NB4 (cell line): ENCODE data around the gene AGXT.

Source experiments
- DNase-seq: peaks from one replicate; pipeline ENCODE4 v3.0.0; 2010; ENCODE audit warnings: low read depth
- H3K4me3 ChIP-seq: one replicate; pipeline ENCODE4 v1.5.1; 2011; ENCODE audit warnings: mild to moderate bottlenecking, low read depth, low read length, moderate library complexity
- MYC ChIP-seq: IDR thresholded peaks from 2 replicates; pipeline ENCODE4 v1.6.1; 2011; ENCODE audit warnings: low read depth, low read length
- POLR2A ChIP-seq: IDR thresholded peaks from 2 replicates; pipeline ENCODE4 v1.6.1; 2011; ENCODE audit warnings: mild to moderate bottlenecking; ENCODE audit not compliant: insufficient read length; ENCODE audit errors: extremely low read depth
- TF ChIP-seq, protein P1 (sequence below): IDR thresholded peaks from one replicate; pipeline ENCODE4 v1.5.1; 2012; ENCODE audit warnings: low read depth, low read length
- TF ChIP-seq, protein P2 (sequence below): IDR thresholded peaks from 2 replicates; pipeline ENCODE4 v1.6.1; 2011; ENCODE audit warnings: low read depth, low read length

AGXT gene

DNA sequence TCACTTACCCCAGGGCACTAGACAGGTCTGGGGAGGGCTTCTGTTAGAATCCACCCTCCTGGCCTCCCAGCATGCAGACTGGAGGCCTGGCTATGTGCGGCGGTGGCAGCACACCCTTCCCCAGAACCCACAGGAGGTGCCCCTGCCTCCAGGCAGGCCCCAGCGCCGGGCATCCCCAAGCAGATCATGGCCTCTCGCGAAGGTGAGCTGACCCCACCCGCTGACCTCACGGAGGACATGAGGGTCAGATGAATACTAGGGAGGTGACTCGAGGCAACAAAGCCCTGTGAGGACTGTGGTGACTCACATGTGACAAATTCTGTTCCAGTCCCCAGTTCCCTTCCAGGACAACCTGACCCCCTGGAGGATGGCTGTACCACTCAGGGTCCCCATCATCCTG lies 25.4 kb downstream of the AGXT start:
- DNase-seq, result no peak
- no peak for TF ChIP-seq POLR2A
- TF ChIP-seq, protein P1, sequence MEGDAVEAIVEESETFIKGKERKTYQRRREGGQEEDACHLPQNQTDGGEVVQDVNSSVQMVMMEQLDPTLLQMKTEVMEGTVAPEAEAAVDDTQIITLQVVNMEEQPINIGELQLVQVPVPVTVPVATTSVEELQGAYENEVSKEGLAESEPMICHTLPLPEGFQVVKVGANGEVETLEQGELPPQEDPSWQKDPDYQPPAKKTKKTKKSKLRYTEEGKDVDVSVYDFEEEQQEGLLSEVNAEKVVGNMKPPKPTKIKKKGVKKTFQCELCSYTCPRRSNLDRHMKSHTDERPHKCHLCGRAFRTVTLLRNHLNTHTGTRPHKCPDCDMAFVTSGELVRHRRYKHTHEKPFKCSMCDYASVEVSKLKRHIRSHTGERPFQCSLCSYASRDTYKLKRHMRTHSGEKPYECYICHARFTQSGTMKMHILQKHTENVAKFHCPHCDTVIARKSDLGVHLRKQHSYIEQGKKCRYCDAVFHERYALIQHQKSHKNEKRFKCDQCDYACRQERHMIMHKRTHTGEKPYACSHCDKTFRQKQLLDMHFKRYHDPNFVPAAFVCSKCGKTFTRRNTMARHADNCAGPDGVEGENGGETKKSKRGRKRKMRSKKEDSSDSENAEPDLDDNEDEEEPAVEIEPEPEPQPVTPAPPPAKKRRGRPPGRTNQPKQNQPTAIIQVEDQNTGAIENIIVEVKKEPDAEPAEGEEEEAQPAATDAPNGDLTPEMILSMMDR, result no peak
- no peak for TF ChIP-seq MYC
- TF ChIP-seq, protein P2, sequence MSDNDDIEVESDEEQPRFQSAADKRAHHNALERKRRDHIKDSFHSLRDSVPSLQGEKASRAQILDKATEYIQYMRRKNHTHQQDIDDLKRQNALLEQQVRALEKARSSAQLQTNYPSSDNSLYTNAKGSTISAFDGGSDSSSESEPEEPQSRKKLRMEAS, result no peak
- H3K4me3 ChIP-seq, result no peak overlapping the region

DNA sequence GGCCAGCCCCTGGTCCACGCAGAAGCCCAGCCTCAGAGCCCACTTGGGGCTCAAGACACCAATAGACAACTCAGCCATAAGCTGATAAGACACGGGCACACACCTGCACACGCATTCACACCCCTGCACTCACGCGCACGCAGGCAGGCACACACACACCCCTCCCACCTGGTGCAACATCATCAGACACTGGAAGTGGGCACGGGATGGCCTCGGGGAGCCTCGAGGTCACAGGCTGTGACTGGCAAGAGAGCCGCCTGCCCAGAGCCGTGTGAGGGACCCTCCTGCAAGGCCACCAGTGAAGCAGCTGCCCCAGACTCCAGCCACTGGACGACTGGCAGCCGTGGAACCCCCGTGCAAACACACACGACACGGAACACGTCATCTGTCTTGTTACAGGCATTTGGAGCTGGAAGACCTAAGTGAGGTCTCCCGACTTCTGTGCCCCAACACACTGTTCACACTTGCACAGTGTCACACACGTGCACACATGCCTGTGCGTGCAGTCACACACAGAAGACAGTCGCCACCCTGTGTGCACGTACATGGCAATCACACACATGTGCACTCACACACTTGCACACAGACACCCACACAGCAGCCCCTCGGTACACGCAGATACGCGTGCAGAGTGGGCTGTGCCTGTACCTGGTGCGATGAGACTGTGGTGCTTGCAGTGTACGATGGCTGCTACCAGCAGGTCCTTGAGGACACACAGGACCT lies 26.4 kb downstream of the AGXT start:
- no peak overlapping the region for H3K4me3 ChIP-seq
- no peak for DNase-seq
- TF ChIP-seq, protein P1, result no peak
- TF ChIP-seq, protein P2, result no peak
- no peak for TF ChIP-seq POLR2A
- TF ChIP-seq MYC, result no peak

DNA sequence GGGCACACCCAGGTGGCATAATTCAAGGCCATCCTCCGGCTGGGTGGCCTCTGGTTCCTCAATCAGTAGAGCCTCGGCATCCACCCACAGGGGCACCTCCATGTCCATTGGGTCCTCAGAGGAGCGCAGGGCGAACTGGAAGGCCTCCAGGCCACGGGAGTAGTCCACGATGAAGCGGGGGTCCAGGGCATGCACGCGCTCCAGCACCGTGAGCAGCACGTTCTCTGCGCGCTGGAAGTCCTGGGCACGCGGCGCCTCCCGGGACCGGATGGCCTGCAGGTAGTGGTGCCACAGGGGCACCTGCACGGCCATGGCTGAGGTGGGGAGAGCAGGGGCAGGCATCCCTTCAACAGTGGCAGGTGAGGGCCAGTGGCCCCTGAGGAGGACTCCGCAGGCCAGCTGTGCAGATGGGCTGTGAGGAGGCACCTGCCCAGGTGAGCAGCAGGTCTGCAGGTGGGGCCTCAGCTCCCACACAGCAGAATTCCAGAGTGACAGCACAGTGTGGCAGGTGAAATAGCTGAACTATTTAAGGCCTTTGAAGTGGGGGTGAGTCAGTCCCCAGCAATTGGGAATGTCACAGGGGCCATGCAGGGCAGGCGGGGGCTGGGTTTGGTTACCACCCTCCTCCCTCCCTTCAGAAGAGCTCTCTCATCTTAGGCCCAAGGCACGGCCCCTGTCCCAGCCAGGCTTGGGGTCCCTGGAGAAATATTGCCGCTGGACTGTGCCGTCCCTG lies 27.2 kb downstream of the AGXT start, which contains the start of gene MAB21L4:
MAB21L4 (minus strand) TSS at position 501 of the 733 bp plus-strand sequence; CDS start at position 342, 159 bp downstream.
- no peak for DNase-seq
- TF ChIP-seq, protein P2, result no peak
- TF ChIP-seq, protein P1, result no peak
- TF ChIP-seq POLR2A (no peak), MYC (no peak)
- H3K4me3 ChIP-seq, result no peak within 1 kb of the TSS

DNA sequence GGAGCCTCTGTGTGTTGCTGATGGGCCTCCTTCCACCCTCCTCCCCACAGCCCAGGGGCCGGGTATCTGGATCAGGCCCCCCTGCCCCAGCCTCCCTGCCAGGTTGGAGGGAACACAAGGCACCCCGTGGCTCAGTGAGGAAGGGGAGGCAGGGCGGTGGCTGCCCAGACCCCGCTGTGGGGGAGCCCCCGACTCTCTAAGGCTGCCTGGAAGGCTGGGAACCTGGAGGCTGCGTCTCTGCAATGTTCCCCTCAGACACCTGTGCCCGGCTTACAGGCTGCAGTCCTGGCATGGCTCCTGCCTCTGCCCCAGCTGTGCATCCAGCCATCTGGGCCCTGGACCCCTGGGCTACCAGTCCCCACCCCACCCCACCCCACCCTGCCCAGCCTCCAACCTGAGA lies 27.8 kb downstream of the AGXT start:
- no peak for TF ChIP-seq POLR2A
- TF ChIP-seq MYC, result no peak
- TF ChIP-seq, protein P2, result no peak
- TF ChIP-seq, protein P1, result no peak
- DNase-seq, result no peak
- H3K4me3 ChIP-seq, result no peak overlapping the region

DNA sequence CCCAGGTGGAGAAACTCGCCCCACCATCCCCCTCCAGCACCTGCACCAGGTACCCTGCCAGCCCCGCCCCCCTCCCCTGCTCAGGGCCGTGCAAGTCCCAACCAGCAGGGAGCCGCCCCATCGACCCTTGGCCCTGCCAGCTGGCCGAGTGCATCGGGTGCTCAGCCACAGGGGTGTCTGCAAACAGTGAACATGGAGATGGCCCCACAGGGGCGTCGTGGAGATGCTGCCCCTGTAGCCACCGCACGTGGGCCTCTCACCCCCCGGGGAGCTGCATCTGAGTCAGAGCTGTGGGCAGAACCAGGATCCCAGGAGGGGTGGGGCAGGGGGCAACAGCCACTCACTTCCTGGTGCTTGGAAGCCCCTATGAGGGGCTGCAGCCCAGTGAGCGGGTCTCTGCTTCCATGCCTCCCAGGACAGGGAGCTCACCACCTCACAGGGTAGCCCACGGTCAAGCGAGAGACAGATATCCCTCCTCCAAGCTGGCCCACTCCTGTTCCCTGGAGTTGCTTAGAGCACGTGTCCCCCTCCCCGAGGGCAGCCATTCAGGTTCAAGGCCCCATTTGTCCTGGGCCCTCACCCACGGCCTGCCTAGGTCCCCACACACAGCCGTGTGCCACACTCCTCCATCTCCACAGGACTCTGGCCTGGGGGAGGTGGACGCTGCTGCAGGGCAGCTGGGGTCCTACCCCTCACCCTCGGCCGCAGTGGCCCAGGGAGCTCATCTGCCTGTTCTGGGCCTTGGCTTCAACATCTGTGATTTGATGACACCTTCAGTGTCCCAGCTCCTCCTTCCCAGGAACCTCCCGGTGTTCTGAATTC lies 28.5 kb downstream of the AGXT start:
- TF ChIP-seq, protein P1, result no peak
- no peak for TF ChIP-seq POLR2A
- TF ChIP-seq, protein P2, result no peak
- no peak overlapping the region for H3K4me3 ChIP-seq
- peak; percentile 57 for DNase-seq
